NOMO-1 (cell line): Measurements from ENCODE around the gene DPH7.
"Not testable (repeated sequence)": the region's sequence is repeated elsewhere in the genome, so short reads cannot be mapped to it uniquely, and the experiment has no call there.

Experiments
- DNase-seq, 2 experiments: peaks; one replicate each; lab custom pipeline; 2025; ENCODE audit not compliant: unreplicated experiment in 2 of 2; lab: John Stamatoyannopoulos, UW

The DPH7 gene

DNA sequence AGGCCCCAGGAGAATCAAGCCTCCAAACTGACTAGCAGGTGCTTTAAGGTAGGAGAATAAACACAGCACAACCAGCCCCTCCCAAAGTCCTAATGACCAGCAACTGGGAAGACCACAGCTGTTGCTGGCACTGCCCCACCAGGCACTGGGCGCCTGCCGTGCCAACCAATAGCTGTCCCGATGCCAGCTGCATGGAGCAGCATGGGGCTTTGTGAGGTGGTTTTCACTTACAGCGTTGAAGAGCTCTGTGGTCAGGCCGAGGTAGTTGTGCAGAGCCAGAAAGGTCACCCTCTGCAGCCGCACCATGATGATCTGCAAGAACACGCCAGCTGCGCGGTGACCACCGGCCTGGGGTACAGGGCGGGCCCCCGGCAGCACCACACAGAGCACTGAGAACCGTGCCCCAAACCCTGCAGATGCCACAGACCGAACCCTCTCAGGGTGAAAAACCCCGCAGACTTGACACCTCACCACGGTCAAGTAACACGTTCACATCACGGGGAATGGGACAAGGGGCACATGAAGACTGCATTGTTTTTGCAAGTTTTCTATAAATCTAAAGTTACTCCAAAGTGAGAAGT, 57.2 kb downstream of the DPH7 start:
- DNase-seq: no peak

DNA sequence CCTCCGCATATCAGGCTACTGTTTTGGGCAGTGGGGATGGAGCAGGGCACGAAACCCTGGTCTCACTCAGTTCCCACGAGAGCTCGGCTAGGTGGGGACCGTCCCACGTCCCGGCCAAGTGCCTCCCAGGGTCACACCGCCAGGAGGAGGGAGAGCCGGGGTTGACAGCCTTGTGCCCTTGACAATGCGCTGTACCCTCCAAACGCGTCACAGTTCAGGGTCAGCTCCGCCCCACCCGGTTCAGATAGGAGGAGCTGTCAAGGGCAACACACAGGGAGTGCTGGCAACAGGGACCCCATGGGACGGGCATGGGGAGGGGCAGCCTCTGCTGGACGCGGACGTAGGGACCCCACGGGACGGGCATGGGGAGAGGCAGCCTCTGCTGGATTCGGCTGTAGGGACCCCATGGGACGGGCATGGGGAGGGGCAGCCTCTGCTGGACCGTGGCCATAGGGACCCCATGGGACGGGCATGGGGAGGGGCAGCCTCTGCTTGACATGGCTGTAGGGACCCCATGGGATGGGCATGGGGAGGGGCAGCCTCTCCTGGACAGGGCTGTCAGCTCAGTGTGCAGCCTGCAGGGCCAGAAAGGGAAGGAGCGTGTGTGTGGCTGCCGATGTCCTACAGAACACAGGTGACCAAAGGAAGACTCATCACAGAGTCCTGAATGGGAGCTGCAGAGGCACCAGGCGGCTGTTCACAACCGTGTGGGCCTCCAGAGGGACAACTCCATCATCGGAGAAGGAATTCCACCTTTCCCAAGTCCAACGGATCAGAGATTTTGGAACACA, 57.9 kb downstream of the DPH7 start:
- DNase-seq: no peak

DNA sequence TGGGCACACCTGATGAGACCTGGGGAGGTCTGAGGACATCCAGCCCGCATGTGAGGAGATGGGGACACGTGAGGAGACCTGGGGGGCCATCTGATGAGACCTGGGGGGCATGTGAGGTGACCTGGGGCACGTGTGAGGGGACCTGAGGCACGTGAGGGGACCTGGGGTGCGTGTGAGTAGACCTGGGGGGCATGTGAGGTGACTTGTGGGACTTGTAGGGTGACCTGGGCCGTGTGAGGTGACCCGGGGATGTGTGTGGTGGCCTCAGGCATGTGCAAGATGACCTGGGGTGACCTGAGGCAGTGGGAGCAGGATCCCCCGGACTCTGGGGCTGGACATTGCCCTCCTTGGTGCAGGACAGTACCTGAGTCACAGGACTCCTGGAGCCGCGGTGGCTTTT, 59.2 kb downstream of the DPH7 start:
- DNase-seq: no peak

- DNase-seq: peak; percentile 24 to 60
Measured at GRCh38 chr9:137518661-137519459, 59.9 kb downstream of the DPH7 start.

- DNase-seq: no peak
Measured at GRCh38 chr9:137516144-137516917, 62.4 kb downstream of the DPH7 start.

DNA sequence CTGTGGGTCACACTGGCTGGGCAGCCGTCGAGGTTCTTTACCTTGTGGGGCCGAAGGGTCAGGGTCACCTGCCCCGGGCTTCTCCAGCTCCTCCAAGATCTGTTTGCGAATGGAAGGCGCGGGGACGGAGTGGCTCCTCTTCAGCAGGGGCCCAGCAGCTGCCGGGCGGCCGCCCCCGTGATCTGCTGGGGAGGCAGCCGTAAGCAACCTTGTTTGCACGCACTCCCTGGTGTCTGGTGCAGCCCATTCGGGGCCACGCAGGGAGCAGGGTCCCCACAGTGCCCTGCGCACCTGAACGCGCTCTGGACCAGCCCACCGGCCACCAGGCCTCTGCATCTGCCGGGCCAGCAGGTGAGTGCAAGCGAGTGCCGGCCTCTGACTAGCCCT, 63.4 kb downstream of the DPH7 start:
- DNase-seq: no peak

- DNase-seq: no peak
Measured at GRCh38 chr9:137514691-137515337, 63.9 kb downstream of the DPH7 start.

DNA sequence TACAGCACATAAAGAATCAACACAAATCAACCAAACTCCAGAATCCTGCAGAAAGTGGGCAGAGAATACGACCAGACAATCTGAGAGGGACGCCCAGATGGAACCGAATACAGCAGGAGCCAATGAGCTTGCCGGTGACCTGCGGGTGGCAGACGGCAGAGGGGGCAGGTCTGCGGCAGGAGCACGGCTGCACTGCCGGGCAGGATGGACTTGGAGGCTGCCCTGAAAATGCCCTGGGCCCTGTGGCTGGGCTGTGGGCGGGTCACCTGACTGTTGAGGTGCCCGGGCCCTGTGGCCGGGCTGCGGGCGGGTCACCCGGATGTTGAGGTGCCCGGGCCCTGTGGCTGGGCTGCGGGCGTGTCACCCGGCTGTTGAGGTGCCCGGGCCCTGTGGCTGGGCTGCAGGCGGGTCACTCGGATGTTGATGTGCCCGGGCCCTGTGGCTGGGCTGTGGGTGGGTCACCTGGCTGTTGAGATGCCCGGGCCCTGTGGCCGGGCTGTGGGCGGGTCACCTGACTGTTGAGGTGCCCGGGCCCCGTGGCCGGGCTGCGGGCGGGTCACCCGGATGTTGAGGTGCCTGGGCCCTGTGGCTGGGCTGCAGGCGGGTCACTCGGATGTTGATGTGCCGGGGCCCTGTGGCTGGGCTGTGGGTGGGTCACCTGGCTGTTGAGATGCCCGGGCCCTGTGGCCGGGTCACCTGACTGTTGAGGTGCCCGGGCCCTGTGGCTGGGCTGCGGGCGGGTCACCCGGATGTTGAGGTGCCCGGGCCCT, 64.7 kb downstream of the DPH7 start:
- DNase-seq: peak; percentile 65 to 68

GRCh38 chr9:137513136-137513535, 65.6 kb downstream of the DPH7 start:
- DNase-seq: not testable (repeated sequence)

- DNase-seq: no peak
Measured at GRCh38 chr9:137511758-137512463, 66.8 kb downstream of the DPH7 start.

GRCh38 chr9:137511126-137511525, 67.6 kb downstream of the DPH7 start:
- not testable (repeated sequence) for DNase-seq

GRCh38 chr9:137509198-137509597, 69.5 kb downstream of the DPH7 start:
- no peak for DNase-seq

DNA sequence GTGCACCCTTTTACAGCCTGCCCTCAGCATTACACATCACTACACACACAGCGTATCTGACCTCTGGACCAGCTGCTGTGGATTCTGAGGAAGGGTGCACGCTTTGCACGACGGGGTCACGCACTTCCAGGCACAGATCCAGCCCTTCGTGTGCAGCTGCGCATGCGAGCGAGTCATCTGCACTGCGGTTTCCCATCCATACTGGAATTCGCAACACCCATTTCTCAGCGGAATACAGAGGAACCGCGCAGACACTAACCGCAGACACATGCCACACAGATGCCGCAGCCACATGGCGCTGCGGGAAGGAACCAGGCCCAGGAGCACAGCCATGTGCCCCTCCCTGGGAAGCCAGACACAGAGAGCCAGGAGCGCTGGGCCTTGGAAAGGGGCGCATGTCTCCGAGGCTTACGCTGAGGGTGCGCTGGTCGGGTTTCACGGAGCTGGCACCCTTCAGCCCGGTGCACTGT, 72.0 kb downstream of the DPH7 start:
- DNase-seq: no peak

DNA sequence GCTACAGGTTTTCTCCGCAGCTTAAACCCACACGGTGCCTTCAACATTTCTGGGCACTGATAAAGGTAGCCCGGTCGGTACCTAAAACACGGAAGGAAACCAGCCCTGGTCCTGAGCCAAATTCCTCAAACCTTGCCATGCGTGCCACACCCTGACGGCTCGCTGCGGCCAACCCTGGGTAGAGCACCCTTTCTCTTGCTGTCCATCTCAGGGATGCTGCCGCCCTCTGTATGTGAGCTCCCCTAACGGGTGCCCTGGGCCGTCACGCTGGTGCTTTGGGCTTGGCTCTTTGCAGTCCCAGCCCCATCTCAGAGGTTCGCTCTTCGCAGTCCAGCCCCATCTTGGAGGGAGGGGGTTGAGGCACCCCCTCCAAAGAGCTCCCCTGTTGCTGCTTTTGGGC, 72.5 kb downstream of the DPH7 start:
- DNase-seq: no peak

- DNase-seq: no peak
Measured at GRCh38 chr9:137505421-137506140, 73.1 kb downstream of the DPH7 start.
